CMK (cell line): ENCODE data around the gene TRIM22.
A peak's percentile ranks its signal among the peaks of the same experiment; 100 is the strongest.
"Not testable (repeated sequence)": the region's sequence is repeated elsewhere in the genome, so short reads cannot be mapped to it uniquely, and the experiment has no call there.

Source experiments
- DNase-seq: peaks from one replicate; pipeline ENCODE4 v3.0.0-alpha.2; 2010; ENCODE audit warnings: low read depth

The TRIM22 gene

DNA sequence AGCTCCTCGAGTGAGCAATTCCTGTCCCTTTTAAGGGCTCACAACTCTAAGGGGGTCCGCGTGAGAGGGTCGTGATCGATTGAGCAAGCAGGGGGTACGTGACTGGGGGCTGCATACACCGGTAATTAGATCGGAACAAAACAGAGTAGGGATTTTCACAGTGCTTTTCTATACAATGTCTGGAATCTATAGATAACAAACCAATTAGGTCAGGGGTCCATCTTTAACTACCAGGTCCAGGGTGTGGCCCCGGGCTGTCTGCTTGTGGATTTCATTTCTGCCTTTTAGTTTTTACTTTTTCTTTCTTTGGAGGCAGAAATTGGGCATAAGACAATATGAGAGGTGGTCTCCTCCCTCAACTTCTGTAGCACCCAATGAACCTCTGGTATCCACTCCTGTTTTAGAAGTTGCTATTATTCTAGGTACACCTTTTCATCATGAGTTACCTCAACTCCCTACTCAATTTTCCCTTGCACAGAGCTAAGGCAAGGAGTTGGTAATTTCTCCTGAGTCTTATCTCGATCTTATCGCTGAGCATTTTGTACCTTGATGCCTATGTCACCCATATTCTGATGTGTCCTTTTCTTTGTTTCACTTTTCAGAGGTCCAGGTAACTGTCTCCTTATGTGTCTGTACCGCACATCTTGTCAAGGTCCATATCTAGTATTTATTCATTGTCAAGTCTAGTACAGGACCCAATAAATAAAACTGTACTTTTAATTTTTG, 1.8 kb downstream of the TRIM22 start:
- not testable (repeated sequence) for DNase-seq

GRCh38 chr11:5691964-5692361, 2.4 kb downstream of the TRIM22 start:
- DNase-seq: no peak

DNA sequence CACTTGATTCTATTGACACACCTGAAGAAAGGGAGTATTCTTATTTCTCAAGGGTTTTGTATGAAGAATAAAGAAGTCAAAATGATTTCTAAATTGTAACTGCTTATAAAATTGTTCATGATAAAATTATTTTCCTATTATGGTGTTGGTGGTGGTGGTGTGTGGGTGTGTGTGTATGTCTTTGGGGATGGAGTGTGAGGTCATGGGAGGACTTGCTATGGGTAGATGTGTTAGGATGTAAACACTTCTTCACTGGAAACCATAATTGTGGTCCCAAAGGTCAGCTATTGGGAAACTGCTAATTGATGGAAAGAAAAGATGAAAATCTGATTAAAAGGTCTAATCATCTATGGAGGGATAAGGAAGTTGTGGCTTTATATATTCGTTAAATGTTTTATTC, 5.1 kb downstream of the TRIM22 start:
- DNase-seq: no peak

DNA sequence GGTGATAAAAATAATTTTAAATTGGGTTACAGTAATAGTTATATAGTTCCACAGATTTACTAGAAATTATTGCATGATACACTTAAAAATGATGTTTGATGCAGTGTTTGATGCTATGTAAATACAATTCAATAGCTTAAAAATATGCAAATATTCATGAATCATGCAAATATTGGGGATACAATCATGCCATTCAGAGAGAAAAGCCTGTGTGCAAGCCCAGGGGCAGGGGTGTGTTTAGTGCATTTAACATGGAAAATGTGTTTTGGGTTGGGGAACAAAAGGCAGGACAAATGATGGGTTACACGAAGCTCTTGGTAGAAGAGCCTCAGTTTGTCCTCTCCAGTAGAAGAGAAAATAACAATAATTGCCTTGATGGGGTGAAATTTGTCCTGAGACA, 6.0 kb downstream of the TRIM22 start:
- DNase-seq: no peak

- no peak for DNase-seq
Measured at GRCh38 chr11:5696210-5696609, 6.6 kb downstream of the TRIM22 start.

DNA sequence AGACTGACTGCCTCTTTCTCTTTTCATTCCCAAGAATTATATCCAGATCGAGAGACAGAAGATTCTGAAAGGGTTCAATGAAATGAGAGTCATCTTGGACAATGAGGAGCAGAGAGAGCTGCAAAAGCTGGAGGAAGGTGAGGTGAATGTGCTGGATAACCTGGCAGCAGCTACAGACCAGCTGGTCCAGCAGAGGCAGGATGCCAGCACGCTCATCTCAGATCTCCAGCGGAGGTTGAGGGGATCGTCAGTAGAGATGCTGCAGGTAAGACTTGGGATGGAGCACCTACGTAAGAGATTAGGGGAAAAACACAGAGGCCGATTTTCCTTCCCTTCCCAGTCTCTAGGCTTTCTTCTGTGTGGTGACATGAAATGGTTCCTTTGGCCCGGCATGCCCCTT, 8.7 kb downstream of the TRIM22 start:
- DNase-seq: no peak

DNA sequence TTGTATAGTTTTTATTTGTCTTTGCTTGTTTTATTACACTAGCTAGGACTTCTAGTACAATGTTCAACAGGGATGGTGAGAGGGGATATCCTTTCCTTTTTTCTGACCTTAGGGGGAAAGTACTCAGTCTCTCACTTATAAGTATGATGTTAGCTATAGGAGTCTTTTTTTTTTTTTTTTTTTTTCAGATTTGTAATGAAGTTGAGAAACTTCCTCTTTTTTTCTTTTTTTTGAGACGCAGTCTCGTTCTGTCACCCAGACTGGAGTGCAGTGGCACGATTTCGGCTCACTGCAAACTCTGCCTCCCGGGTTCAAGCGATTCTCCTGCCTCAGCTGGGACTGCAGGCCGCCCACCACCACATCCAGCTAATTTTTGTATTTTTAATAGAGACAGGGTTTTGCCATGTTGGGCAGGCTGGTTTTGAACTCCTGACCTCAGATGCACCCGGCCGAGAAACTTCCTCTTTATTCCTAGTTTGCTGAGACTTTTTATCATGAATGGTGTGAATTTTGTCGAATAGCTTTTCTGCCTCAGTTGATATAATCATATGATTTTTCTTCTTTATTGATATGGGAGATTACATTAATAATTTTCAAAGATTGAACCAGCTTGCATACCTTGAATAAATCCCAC, 10.9 kb downstream of the TRIM22 start:
- DNase-seq: no peak

- DNase-seq: no peak
Measured at GRCh38 chr11:5701055-5701577, 11.5 kb downstream of the TRIM22 start.

GRCh38 chr11:5703741-5704536, 14.3 kb downstream of the TRIM22 start:
- no peak for DNase-seq

- no peak for DNase-seq
Measured at GRCh38 chr11:5705688-5706087, 16.1 kb downstream of the TRIM22 start.

GRCh38 chr11:5712507-5712906, 22.9 kb downstream of the TRIM22 start:
- no peak for DNase-seq

- peak; percentile 56 for DNase-seq
Measured at GRCh38 chr11:5713695-5714094, 24.1 kb downstream of the TRIM22 start.

DNA sequence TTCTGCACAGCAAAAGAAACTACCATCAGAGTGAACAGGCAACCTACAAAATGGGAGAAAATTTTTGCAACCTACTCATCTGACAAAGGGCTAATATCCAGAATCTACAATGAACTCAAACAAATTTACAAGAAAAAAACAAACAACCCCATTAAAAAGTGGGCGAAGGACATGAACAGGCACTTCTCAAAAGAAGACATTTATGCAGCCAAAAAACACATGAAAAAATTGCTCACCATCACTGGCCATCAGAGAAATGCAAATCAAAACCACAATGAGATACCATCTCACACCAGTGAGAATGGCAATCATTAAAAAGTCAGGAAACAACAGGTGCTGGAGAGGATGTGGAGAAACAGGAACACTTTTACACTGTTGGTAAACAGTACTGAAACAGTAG, 26.9 kb downstream of the TRIM22 start:
- DNase-seq: not testable (repeated sequence)

DNA sequence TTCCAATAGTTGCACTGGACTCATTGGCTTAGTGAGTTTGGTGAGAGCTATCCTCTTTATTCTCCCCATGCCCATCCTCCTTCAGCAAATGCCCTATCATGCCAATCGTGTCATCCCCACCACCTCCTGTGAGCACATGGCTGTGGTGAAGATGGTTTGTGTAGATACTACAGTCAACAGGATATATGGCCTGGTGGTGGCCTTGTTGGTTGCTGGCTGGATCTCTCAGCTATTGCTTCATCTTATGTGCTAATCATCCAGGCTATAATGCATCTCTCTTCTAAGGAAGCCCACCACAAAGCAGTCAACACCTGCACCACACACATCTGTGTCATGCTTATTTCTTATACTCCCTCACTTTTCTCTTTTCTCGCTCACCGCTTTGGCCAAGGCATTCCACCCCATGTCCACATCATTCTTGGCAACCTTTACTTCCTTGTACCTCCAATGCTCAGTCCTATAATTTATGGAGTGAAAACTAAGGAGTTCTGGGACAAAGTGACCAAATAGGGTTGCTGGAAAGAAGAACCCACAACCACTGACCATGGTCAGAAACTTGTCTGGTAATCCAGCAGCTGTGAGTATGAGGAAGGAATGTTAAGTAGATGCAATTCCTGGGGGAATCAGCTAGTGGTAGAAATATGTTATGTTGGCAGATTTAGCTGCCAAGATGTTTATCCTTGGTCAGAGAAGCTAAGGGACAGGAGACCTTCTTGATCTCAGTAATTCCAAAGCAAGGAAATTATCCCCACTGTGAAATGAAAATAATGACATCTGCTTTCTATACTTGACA, 30.3 kb downstream of the TRIM22 start:
- DNase-seq: peak; percentile 20

- no peak for DNase-seq
Measured at GRCh38 chr11:5722622-5723021, 33.0 kb downstream of the TRIM22 start.

DNA sequence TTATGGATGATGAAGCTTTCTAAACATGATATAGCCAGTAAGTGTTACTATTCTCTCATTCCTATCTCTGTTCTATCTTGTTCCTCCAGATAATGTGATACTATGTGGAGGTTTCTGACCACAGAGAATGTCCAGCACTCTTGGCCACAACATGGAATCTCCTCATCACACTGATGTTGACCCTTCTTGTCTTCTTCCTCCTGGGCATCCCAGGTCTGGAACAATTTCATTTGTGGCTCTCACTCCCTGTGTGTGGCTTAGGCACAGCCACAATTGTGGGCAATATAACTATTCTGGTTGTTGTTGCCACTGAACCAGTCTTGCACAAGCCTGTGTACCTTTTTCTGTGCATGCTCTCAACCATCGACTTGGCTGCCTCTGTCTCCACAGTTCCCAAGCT, 36.8 kb downstream of the TRIM22 start:
- peak; percentile 37 for DNase-seq

DNA sequence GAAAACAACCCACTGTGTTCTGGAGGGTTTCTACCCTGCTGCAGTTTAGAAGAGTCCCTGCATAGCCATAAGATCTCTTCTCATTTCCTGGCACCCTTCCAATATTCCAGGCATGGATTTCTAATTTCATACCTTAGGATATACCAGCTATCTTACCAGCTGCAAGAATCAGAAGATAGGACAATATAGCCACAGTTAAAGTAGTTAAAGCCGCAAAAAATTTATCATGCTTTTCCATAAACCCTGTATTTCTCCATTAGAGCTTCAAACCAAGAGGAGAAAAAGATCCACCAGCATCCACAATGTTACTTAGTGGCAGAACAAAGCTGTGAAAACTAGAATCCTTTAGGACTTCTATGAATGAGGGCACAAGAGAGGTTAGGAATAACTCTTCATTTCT, 38.1 kb downstream of the TRIM22 start:
- no peak for DNase-seq

GRCh38 chr11:5736396-5736795, 46.8 kb downstream of the TRIM22 start, which contains the start of gene OR56B1:
OR56B1 (plus strand) TSS chr11:5736448; CDS start chr11:5736517, 69 bp downstream.
- no peak for DNase-seq

DNA sequence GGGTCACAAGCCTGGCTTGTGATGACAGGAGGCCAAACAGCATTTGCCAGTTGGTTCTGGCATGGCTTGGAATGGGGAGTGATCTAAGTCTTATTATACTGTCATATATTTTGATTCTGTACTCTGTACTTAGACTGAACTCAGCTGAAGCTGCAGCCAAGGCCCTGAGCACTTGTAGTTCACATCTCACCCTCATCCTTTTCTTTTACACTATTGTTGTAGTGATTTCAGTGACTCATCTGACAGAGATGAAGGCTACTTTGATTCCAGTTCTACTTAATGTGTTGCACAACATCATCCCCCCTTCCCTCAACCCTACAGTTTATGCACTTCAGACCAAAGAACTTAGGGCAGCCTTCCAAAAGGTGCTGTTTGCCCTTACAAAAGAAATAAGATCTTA, 47.5 kb downstream of the TRIM22 start:
- DNase-seq: no peak

GRCh38 chr11:5737670-5738392, 48.2 kb downstream of the TRIM22 start:
- DNase-seq: no peak

DNA sequence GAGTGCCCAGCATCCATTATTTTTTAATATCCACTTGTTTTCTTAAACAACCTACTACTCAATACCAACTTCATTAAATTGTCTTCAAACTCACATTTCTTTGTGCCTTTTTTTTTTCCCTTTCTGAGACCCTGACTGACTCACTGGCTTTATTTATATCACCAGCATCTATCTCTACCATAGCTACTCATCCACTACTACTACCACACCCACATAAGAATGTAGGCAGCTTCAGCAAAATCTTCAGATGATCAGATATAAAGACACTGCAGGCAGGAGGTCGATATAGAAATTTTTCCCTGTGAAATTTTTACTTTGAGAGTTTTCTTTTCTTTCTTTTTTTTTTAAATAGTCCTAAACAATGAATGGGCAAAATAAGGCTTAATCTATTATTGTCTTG, 48.8 kb downstream of the TRIM22 start:
- no peak for DNase-seq
